ENCODE results near the gene ADCY2. TPM values are rescaled to one million over a fixed set of nuclear protein-coding genes. Genes with fewer than 3 reads are reported as not detected.
A peak's percentile ranks its signal among the peaks of the same experiment; 100 is the strongest.

Gene ADCY2
- total RNA-seq, 1 donor from 2014 or later: not detected

- DNase-seq (ENCODE audit: low read depth): no peak
Observed at GRCh38 chr5:7784683-7785380, 388.9 kb downstream of the ADCY2 start.

GRCh38 chr5:7787770-7788169 is 391.8 kb downstream of the ADCY2 start:
- no peak for DNase-seq (ENCODE audit: low read depth)

DNA sequence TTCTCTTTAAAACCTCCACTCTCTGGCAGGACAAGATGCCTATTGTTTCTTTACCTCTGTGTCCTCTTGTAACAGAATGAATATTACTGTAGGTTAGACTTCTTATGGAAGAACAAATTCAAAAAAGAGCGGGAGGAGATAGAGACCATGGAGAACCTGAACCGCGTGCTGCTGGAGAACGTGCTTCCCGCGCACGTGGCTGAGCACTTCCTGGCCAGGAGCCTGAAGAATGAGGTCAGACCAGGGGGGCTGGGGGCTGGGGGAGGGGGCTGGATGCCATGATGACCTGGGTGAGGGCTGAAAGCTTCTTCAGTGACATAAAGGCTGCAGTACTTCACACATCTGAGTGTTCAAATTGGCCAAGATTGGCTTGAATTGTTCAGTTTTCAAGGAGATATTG is 393.6 kb downstream of the ADCY2 start:
- DNase-seq (ENCODE audit: low read depth): no peak

DNA sequence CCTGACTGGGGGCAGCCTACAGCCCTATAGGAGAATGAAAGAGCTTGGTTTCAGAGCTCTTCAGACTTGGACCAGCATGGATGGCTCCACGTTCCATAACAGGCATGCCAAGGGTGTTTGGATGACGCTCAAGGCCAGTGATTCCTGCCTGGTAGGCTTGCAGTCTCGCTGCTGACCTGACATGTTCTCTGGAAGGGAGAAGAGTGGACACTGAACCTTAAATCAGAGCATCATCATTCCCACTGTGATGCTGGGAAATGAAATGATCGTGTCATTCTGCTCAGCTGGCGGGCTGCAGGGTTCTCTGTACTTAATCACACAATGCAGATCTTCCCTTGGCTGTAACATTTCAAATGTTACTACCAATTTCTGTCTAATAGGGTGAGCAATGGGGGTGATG is 398.0 kb downstream of the ADCY2 start:
- no peak for DNase-seq (ENCODE audit: low read depth)

DNA sequence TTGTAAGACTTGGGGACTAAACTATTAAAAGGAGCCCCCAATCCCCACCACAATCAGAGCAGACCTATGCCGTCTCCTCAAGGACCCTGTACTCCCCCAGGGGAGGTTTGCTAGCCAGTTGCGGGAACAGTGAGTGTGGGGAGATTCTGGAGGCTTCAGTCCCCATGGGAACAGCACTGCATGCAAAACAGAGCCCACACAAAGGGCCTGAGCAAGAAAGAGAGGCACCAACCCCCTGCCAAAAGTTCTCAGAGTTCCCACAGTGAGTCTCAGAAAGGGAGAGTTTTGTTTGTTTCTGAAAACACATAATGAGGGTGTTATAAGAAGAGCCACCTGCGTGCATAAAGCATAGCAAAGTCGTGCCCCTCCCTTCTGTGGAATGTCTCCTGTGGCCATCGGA is 398.4 kb downstream of the ADCY2 start:
- no peak for DNase-seq (ENCODE audit: low read depth)

DNA sequence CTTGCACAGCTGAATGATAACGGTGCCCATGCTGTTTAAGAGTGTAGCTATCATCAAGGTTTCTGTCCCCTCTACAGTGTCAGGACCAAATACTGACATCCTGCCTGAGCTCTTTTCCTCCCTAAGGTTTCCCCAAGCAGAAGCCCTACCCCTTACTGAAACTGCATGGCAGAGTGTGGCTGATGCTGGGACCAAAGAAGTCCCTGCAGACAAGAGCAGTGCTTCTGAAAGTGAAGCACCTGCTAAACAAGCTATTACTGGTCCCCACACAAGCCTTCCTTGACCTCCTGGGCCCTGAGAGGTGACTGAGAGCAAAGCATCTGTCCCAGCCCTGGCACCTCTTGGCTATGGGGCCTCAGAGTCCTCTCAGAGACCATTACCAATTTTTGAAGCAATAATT is 398.9 kb downstream of the ADCY2 start:
- no peak for DNase-seq (ENCODE audit: low read depth)

GRCh38 chr5:7795306-7795705 is 399.4 kb downstream of the ADCY2 start:
- no peak for DNase-seq (ENCODE audit: low read depth)

DNA sequence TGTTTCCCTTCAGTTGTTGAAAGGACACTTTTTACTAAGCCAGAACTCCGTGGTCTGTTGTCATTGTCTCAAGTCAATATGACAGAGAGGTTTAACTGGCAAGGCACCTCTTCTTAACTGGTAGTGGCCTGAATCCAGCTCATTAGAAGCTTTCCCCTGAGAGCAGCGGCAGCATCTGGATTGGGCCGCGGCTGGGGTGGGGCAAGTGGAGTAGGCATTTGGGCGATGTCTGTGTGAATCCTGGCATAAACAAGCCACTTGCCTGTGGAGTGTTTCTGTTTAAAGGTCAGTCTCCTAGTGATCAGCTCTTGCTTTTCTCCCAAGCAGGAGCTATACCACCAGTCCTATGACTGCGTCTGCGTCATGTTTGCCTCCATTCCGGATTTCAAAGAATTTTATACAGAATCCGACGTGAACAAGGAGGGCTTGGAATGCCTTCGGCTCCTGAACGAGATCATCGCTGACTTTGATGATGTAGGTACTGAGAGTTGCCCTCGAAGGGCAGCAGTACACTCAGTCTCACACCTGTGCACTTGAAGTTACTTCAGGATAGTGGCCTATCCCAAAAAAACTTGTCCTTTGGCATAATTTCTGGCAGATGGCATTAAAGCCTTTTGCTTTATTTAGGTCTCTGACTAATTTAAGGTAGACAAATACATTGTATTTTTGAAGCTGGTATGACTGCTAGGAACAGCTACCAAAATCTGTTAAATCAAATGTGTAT is 406.1 kb downstream of the ADCY2 start:
- DNase-seq (ENCODE audit: low read depth): no peak

DNA sequence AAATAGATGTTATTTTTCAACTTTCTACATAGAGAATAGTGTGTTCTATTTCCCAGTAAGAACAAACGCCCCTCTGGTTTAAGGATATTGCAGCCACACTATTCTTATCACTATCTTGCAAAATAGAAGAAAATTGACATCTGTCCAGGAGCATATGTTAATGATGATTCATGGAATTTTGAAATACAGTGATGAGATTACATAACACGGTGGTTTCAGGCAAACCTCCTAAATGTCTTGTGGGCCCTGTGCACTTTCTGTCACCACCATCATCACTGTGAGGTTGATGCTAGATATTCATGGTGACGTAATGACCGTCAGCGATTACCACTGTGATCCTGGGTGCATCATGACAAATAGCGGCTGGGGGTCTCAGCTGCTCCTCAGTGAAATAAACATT is 406.9 kb downstream of the ADCY2 start:
- DNase-seq (ENCODE audit: low read depth): no peak

DNA sequence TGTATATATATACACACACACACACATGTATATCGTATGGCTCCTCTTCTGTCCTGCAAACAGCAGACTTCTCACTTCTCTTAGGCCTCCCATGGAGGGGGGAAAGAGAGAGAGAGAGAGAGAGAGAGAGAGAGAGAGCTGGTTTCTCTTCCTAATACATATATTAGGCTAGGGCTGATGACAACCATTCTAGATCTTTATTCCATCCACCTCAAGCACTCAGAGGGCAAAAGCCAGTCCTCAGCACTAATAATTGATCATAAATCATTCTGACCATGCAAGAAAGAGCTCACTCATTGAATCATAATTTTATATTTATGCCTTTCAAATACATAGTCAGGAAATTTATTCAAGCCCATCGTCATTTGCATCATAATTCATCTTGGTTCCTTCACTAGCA is 408.0 kb downstream of the ADCY2 start:
- DNase-seq (ENCODE audit: low read depth): no peak

- DNase-seq (ENCODE audit: low read depth): peak; percentile 4
Observed at GRCh38 chr5:7805379-7805778, 409.4 kb downstream of the ADCY2 start.

DNA sequence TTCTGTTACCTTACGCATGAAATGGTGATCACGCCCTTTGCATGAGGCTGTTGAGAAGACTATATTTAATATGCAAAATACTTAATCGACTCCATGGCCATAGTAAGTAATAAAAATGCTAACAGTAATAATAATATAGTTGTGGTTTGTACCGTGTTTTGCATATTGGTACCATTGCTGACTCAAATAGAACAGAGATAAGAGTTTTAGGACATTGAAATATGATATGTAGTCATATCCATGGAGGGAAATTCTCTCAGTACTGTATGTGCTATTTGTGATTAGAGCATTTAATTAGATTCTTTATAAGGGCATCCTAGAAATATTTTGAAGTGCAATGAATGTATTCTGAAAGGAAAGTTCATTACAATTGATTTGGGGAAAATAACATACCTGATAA is 413.1 kb downstream of the ADCY2 start:
- no peak for DNase-seq (ENCODE audit: low read depth)

DNA sequence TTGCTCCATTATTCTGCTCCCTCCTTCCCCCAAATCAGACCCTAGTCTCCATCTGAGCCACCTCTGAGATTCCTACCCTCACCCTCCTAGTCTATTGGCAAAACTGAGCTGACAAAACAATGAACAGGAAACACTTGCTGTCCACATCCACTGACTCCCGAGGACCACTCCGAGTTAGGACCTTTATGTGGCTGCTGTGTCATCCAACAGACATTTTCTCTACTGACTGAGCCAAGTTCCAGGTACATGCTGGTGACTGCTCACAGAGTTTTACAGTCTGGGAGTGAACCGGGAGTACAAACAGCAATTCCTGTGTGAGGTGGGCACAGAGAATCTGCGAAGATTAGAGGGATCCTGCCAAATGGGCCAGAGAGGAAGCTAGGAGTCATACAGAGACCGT is 415.8 kb downstream of the ADCY2 start:
- no peak for DNase-seq (ENCODE audit: low read depth)

GRCh38 chr5:7813007-7813406 is 417.1 kb downstream of the ADCY2 start:
- no peak for DNase-seq (ENCODE audit: low read depth)

DNA sequence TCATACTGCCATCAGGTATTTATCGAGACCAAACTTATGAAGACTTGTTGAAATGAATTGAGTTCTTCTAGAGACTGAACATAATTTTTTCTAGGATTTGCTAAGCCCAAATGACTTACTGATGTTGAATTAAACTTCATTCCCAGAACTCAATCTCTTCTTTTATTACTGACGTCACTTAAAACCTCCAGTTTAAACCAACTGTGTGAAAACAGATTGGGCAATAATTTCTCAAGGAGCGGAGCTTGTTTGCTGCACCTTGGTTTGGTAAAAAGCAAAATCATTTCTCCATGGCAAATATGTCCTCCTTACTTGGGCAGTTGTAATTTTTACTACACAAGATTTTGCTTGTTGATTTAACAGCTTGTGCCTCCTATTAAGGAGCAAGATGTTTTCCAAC is 417.6 kb downstream of the ADCY2 start:
- peak; percentile 4 for DNase-seq (ENCODE audit: low read depth)

GRCh38 chr5:7814816-7815215 is 418.9 kb downstream of the ADCY2 start:
- DNase-seq (ENCODE audit: low read depth): no peak

DNA sequence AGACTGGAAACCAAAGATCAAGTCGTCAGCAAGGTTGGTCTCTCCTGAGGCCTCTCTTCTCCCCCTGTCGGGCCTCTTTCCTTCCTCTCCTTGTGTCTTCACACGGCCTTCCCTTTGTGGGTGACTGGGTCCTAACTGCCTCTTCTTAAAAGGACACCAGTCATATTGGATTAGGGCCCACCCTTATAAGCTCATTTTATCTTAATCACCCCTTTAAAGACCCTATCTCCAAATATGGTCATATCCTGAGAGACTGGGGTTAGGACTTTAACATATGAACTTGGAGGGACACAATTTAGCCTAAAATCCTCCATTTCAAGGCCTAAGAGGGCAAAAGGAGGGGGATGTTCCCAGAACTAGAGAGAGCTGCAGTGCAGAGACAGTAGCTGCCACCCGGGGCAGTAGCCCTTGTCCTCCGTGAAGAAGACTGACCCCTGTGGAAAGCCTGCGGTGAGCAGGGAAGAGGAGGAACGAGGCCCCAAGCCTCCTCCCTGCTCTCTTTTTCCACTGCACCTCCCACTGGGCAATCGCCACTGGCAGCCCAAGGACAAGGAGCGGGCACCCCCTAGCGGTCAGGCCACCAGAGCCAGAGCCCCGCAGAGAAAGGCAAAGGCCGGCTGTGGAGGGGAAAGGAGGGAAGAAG is 420.1 kb downstream of the ADCY2 start:
- peak; percentile 50 for DNase-seq (ENCODE audit: low read depth)

- DNase-seq (ENCODE audit: low read depth): no peak
Observed at GRCh38 chr5:7816535-7816901, 420.6 kb downstream of the ADCY2 start.

DNA sequence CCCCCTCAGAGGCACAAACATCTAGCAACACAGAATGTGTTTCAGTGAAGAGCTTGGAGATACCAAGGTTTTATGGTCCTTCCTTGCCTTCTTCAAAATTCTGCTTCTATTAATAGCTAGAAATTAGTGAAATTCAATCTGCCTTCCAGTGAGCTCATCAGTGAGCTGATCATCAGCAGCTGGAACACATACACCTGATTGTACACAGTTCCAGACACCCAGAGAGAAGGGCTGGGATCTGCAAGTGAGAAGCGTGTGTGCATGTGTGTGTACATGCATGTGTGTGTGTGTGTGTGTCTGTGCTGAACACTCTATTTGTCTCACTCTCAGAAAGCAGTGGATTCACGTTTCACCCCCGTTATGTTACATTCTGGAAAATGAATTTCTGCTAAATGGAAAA is 426.5 kb downstream of the ADCY2 start:
- no peak for DNase-seq (ENCODE audit: low read depth)

DNA sequence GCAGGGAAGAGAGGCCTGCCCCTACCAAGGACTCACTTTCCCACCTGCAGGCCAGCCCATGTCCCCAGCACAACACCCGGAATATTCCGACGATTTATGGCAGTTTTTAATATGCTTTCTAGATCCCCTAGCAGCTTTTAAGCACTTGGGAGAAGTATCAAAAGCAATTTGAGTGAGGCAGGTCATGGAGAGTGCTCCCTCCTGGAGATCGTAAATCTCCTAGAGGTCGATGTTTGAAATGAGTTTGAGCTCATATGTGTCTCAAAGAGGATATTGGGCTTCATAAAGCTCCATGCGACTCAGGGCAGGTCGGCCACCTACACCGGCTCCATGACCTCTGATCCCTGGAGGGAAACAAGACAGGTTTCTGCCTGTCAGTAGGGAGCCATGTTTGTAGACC is 427.7 kb downstream of the ADCY2 start:
- no peak for DNase-seq (ENCODE audit: low read depth)

- DNase-seq (ENCODE audit: low read depth): no peak
Observed at GRCh38 chr5:7824995-7825394, 429.1 kb downstream of the ADCY2 start.

DNA sequence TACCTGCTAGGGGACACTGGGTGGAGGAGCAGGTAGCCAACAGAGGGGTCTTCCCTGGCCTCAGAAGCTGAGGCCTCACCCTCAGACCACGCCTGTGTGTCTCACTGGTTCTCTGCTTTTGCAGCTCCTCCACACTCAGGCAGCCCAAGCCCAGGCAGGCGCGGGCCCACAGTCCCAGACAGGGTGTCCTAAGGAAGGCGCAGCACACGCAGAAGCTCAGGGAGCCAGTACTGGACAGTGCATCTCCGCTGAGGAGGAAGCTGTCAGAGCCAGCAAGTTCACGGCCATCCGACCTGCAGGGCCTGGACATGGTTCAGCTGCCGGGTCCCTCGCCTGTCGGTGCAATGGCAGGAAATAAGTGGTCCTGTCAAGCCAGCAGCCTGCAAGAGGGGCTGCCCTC is 429.7 kb downstream of the ADCY2 start:
- no peak for DNase-seq (ENCODE audit: low read depth)

GRCh38 chr5:7827610-7828009 is 431.7 kb downstream of the ADCY2 start:
- no peak for DNase-seq (ENCODE audit: low read depth)
